Measurements from ENCODE around the gene TMEM132A. TPM values are rescaled to one million over a fixed set of nuclear protein-coding genes. Genes with fewer than 3 reads are reported as not detected.

Gene TMEM132A
- total RNA-seq, 1 donor from 2014 or later = 197 TPM

DNA sequence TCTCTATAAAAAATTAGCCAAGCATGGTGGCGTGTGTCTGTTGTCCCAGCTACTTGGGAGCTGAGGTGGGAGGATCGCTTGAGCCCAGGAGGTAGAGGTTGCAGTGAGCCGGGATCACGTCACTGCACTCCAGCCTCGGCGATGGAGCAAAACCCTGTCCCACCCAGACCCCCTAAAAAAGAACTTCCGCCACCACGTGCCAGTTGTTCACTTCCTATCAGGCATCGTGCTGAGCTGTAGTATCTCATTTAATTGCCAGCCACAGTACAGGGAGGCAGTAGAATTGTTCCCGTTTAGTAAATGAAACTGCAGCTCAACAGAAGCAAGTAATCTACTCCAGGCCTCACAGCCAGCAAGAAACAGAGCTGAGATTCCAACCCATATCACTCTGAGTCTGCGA, 3.0 kb upstream of the TMEM132A start:
- Mint-ChIP-seq H3K4me1 (peaks cover 16% of the 10 kb centered on the region), H3K9me3 (no peaks in the 10 kb centered on the region), H3K27me3 (ENCODE audit: low read depth) (no peaks in the 10 kb centered on the region), H3K36me3 (peaks cover 12% of the 10 kb centered on the region), H3K4me3 (no peak overlapping the region), H3K27ac (no peak overlapping the region)
- no peak for DNase-seq (ENCODE audit: low spot score in 2 of 2, unreplicated experiment in 2 of 2)
- TF ChIP-seq, protein P1, sequence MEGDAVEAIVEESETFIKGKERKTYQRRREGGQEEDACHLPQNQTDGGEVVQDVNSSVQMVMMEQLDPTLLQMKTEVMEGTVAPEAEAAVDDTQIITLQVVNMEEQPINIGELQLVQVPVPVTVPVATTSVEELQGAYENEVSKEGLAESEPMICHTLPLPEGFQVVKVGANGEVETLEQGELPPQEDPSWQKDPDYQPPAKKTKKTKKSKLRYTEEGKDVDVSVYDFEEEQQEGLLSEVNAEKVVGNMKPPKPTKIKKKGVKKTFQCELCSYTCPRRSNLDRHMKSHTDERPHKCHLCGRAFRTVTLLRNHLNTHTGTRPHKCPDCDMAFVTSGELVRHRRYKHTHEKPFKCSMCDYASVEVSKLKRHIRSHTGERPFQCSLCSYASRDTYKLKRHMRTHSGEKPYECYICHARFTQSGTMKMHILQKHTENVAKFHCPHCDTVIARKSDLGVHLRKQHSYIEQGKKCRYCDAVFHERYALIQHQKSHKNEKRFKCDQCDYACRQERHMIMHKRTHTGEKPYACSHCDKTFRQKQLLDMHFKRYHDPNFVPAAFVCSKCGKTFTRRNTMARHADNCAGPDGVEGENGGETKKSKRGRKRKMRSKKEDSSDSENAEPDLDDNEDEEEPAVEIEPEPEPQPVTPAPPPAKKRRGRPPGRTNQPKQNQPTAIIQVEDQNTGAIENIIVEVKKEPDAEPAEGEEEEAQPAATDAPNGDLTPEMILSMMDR (IDR thresholded peaks at IDR 0.05; ENCODE audit: unreplicated experiment) = no peak

DNA sequence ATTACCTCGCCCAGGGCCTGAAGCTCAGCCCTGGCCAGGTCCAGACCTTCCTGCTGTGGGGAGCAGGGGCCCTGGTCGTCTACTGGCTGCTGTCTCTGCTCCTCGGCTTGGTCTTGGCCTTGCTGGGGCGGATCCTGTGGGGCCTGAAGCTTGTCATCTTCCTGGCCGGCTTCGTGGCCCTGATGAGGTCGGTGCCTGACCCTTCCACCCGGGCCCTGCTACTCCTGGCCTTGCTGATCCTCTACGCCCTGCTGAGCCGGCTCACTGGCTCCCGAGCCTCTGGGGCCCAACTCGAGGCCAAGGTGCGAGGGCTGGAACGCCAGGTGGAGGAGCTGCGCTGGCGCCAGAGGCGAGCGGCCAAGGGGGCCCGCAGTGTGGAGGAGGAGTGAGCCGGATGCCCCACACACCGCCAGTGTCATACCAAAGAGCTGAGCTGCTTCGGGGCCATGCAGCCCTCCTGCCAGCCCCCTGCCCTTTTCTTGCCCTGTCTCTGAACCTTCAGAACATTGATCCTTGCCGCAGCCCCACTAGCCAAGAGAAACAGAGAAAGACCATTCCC, 2.4 kb upstream of the TMEM132A start:
- DNase-seq (ENCODE audit: low spot score in 2 of 2, unreplicated experiment in 2 of 2) = no peak
- Mint-ChIP-seq H3K4me3 (no peak overlapping the region), H3K9me3 (no peaks in the 10 kb centered on the region), H3K27me3 (ENCODE audit: low read depth) (no peaks in the 10 kb centered on the region), H3K36me3 (peaks cover 12% of the 10 kb centered on the region), H3K27ac (no peak overlapping the region), H3K4me1 (peaks cover 16% of the 10 kb centered on the region)
- TF ChIP-seq, protein P1 (IDR thresholded peaks at IDR 0.05; ENCODE audit: unreplicated experiment) = no peak

GRCh38 chr11:60922906-60923305, 1.4 kb upstream of the TMEM132A start:
- peak overlapping the region; percentile 59 for H3K4me3 Mint-ChIP-seq
- no peaks in the 10 kb centered on the region for H3K27me3 Mint-ChIP-seq (ENCODE audit: low read depth)
- TF ChIP-seq, protein P1 (IDR thresholded peaks at IDR 0.05; ENCODE audit: unreplicated experiment) = no peak
- H3K27ac Mint-ChIP-seq = no peak overlapping the region
- H3K9me3 Mint-ChIP-seq = no peaks in the 10 kb centered on the region
- H3K36me3 Mint-ChIP-seq = peaks cover 15% of the 10 kb centered on the region
- DNase-seq (ENCODE audit: low spot score in 2 of 2, unreplicated experiment in 2 of 2) = no peak
- peaks cover 14% of the 10 kb centered on the region for H3K4me1 Mint-ChIP-seq

DNA sequence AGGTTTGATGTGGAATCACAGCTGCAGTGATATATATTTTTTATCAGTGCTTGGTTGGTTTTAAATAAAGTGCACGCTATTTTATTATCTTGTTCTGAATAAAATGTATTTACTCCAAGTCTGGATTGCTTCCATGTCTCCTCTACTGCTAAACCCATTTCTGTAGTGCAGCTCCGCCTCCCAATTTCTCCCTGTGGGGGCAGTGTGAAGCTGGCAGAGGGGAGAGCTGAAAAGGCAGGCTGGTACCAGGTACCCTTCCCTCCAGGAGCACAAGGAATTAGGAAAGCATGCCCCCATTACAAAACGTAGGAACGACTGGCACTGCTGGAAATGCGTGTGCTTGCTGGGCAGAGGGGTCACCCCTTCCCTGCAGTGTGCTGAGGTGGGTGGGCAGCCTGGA, 934 bp upstream of the TMEM132A start:
- TF ChIP-seq, protein P1 (IDR thresholded peaks at IDR 0.05; ENCODE audit: unreplicated experiment) = no peak
- peaks cover 17% of the 10 kb centered on the region for H3K36me3 Mint-ChIP-seq
- peaks cover 12% of the 10 kb centered on the region for H3K4me1 Mint-ChIP-seq
- DNase-seq (ENCODE audit: low spot score in 2 of 2, unreplicated experiment in 2 of 2) = no peak
- H3K27me3 Mint-ChIP-seq (ENCODE audit: low read depth) = no peaks in the 10 kb centered on the region
- no peak overlapping the region for H3K27ac Mint-ChIP-seq
- no peaks in the 10 kb centered on the region for H3K9me3 Mint-ChIP-seq
- peak overlapping the region; percentile 59 for H3K4me3 Mint-ChIP-seq

- H3K4me1 Mint-ChIP-seq = peaks cover 12% of the 10 kb centered on the region
- H3K4me3 Mint-ChIP-seq = peak overlapping the region; percentile 80
- no peaks in the 10 kb centered on the region for H3K27me3 Mint-ChIP-seq (ENCODE audit: low read depth)
- H3K9me3 Mint-ChIP-seq = no peaks in the 10 kb centered on the region
- peaks cover 17% of the 10 kb centered on the region for H3K36me3 Mint-ChIP-seq
- TF ChIP-seq, protein P1 (IDR thresholded peaks at IDR 0.05; ENCODE audit: unreplicated experiment) = no peak
- no peak overlapping the region for H3K27ac Mint-ChIP-seq
- DNase-seq (ENCODE audit: low spot score in 2 of 2, unreplicated experiment in 2 of 2) = no peak
These were observed 505 bp upstream of the TMEM132A start for GRCh38 chr11:60923800-60924109.
